Hepatocyte (in vitro differentiated cells): Measurements from ENCODE around the gene KIFC1. TPM values are rescaled to one million over a fixed set of nuclear protein-coding genes. Genes with fewer than 3 reads are reported as not detected.

Experiments
- DNase-seq: peaks from one replicate; pipeline ENCODE4 v3.0.0-alpha.2; 2016; ENCODE audit warnings: low spot score
- H2AFZ ChIP-seq: fragments of 200-600 bp; sonication (generic); 2 replicates; pipeline ENCODE4 v1.6.0; 2016; ENCODE audit warnings: antibody characterized with exemption, mild to moderate bottlenecking
- H3K27ac ChIP-seq: fragments of 200-600 bp; sonication (generic); 2 replicates; pipeline ENCODE4 v1.5.1; 2016; ENCODE audit warnings: mild to moderate bottlenecking
- H3K27me3 ChIP-seq: fragments of 200-600 bp; sonication (generic); 2 replicates; pipeline ENCODE4 v1.6.1; 2016
- H3K36me3 ChIP-seq: fragments of 200-600 bp; sonication (generic); replicated peaks from 2 replicates; pipeline ENCODE4 v1.5.1; 2016; ENCODE audit warnings: low read depth; ENCODE audit not compliant: insufficient read depth
- H3K4me1 ChIP-seq: fragments of 200-600 bp; sonication (generic); 2 replicates; pipeline ENCODE4 v1.5.1; 2016; ENCODE audit warnings: mild to moderate bottlenecking, moderate library complexity; ENCODE audit not compliant: insufficient read depth
- H3K4me2 ChIP-seq: fragments of 200-600 bp; sonication (generic); 2 replicates; pipeline ENCODE4 v1.6.0; 2016
- H3K4me3 ChIP-seq: fragments of 200-600 bp; sonication (generic); 2 replicates; pipeline ENCODE4 v1.5.1; 2016; ENCODE audit warnings: mild to moderate bottlenecking
- H3K79me2 ChIP-seq: fragments of 200-600 bp; sonication (generic); 2 replicates; pipeline ENCODE4 v1.6.0; 2017; ENCODE audit warnings: mild to moderate bottlenecking
- H3K9me2 ChIP-seq: fragments of 200-600 bp; sonication (generic); replicated peaks from 2 replicates; pipeline ENCODE4 v1.6.0; 2017; ENCODE audit warnings: mild to moderate bottlenecking; ENCODE audit not compliant: insufficient read depth
- H3K9me3 ChIP-seq: fragments of 200-600 bp; sonication (generic); 2 replicates; pipeline ENCODE4 v1.5.1; 2016; ENCODE audit warnings: low read depth, mild to moderate bottlenecking
- H4K20me1 ChIP-seq: fragments of 200-600 bp; sonication (generic); 2 replicates; pipeline ENCODE4 v1.6.0; 2016; ENCODE audit warnings: mild to moderate bottlenecking; ENCODE audit not compliant: insufficient read depth, poor library complexity, severe bottlenecking
- EZH2 ChIP-seq: fragments of 200-600 bp; sonication (generic); IDR thresholded peaks from 2 replicates; pipeline ENCODE4 v1.6.1; 2016; ENCODE audit warnings: antibody characterized with exemption, mild to moderate bottlenecking, borderline replicate concordance
- EZH2phosphoT487 ChIP-seq: fragments of 200-600 bp; sonication (generic); IDR thresholded peaks from one replicate; pipeline ENCODE4 v1.6.1; 2018; ENCODE audit warnings: antibody characterized with exemption, mild to moderate bottlenecking, low read depth, moderate library complexity; ENCODE audit not compliant: unreplicated experiment, severe bottlenecking
- WGBS: methylation state at CpG from one replicate; pipeline ENCODE4 v1.1.6; 2016; ENCODE audit warnings: low lambda C conversion rate; ENCODE audit errors: missing lambda C conversion rate; 5-methylcytosine and 5-hydroxymethylcytosine counted together
- polyA plus RNA-seq: library from polyadenylated mRNA; unstranded; fragments of >200 nt; fragmentation: Nextera tagmentation; extraction: Ambion mirVana; gene quantifications from 2 replicates; pipeline ENCODE4 v1.2.1, GENCODE V29; 2016
- total RNA-seq: library from RNA; depleted of rRNA; stranded (reverse); fragments of >200 nt; gene quantifications from 2 replicates; pipeline ENCODE4 v1.2.3, GENCODE V29; 2014
- TF ChIP-seq, protein P1 (sequence below): fragments of 200-600 bp; sonication (generic); IDR thresholded peaks from 2 replicates; pipeline ENCODE4 v1.5.1; 2016; ENCODE audit warnings: antibody characterized with exemption, mild to moderate bottlenecking; ENCODE audit not compliant: poor library complexity

The KIFC1 gene
- total and polyA plus RNA-seq, 2 experiments from 2014 or later: 6.1 to 12.7 TPM

DNA sequence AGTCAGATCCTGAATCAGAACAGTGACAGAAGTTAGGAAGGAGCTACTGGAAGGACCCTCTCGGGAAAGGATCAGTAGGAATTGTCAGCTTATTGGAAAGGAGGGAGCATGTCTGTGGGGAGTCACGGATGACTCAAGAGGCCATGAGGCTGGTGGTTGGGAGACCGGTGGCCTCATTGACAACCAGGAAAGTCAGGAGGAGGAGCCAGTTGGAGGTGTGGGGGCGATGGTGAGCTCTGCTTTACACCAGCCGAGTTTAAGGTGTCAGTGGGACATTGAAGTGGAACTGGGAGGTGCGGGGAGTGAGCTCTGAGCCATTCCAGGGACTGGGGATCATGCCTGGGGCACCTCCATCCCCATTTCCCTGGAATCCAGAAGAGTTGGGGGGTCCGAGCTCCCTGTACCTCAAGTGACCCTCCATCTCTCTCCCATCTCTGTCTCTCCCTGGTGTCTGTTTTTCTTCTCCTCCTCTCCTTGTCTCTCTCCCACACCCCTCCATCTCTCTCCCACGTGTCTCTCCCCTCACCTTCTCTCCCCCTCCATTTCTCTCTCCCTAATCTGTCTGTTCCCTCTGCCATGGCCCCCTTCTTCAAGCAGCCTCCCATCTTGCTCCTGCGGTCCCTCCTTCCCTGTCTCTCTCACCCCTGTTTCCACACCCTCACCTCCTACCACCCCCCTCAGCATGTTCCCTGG, 48.5 kb downstream of the KIFC1 start:
- Histone ChIP-seq H3K79me2 (no peaks in the 10 kb centered on the region), H3K27me3 (no peaks in the 10 kb centered on the region), H3K4me1 (no peaks in the 10 kb centered on the region), H3K4me2 (no peak overlapping the region), H4K20me1 (no peaks in the 10 kb centered on the region), H2AFZ (no peak overlapping the region), H3K36me3 (no peaks in the 10 kb centered on the region), H3K4me3 (no peak overlapping the region), H3K27ac (no peak overlapping the region), H3K9me2 (no peaks in the 10 kb centered on the region), H3K9me3 (no peaks in the 10 kb centered on the region)
- no peak for TF ChIP-seq EZH2phosphoT487
- TF ChIP-seq, protein P1, sequence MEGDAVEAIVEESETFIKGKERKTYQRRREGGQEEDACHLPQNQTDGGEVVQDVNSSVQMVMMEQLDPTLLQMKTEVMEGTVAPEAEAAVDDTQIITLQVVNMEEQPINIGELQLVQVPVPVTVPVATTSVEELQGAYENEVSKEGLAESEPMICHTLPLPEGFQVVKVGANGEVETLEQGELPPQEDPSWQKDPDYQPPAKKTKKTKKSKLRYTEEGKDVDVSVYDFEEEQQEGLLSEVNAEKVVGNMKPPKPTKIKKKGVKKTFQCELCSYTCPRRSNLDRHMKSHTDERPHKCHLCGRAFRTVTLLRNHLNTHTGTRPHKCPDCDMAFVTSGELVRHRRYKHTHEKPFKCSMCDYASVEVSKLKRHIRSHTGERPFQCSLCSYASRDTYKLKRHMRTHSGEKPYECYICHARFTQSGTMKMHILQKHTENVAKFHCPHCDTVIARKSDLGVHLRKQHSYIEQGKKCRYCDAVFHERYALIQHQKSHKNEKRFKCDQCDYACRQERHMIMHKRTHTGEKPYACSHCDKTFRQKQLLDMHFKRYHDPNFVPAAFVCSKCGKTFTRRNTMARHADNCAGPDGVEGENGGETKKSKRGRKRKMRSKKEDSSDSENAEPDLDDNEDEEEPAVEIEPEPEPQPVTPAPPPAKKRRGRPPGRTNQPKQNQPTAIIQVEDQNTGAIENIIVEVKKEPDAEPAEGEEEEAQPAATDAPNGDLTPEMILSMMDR: no peak
- TF ChIP-seq EZH2: no peak
- 76% methylated on average over 8 of the region's 9 CpGs for WGBS
- no peak for DNase-seq

DNA sequence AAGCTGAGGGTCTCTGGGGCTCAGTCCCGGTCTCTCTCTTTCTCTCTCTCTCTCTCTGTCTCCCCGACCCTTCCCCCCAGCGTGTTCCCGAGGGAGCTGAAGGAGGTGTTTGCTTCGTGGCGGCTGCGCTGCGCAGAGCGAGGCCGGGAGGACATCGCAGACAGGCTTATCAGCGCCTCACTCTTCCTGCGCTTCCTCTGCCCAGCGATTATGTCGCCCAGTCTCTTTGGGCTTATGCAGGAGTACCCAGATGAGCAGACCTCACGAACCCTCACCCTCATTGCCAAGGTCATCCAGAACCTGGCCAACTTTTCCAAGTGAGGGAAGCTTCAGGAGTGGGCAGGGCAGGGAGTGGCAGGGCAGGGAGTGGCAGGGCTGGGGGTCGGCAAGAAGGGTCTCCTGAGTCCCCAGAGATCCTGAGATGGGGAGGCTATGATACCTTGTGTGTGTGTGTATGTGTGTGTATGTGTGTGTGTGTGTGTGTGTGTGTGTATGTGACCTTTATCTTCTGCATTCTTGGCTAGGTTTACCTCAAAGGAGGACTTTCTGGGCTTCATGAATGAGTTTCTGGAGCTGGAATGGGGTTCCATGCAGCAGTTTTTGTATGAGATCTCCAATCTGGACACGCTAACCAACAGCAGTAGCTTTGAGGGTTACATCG, 49.2 kb downstream of the KIFC1 start:
- Histone ChIP-seq H2AFZ (no peak overlapping the region), H3K9me2 (no peaks in the 10 kb centered on the region), H3K4me3 (no peak overlapping the region), H3K27ac (no peak overlapping the region), H3K4me1 (no peaks in the 10 kb centered on the region), H3K79me2 (no peaks in the 10 kb centered on the region), H3K9me3 (no peaks in the 10 kb centered on the region), H3K36me3 (no peaks in the 10 kb centered on the region), H3K27me3 (no peaks in the 10 kb centered on the region), H4K20me1 (no peaks in the 10 kb centered on the region), H3K4me2 (no peak overlapping the region)
- no peak for DNase-seq
- TF ChIP-seq EZH2 (no peak), EZH2phosphoT487 (no peak)
- TF ChIP-seq, protein P1: no peak
- WGBS: 88% methylated on average over 19 of the region's 19 CpGs

DNA sequence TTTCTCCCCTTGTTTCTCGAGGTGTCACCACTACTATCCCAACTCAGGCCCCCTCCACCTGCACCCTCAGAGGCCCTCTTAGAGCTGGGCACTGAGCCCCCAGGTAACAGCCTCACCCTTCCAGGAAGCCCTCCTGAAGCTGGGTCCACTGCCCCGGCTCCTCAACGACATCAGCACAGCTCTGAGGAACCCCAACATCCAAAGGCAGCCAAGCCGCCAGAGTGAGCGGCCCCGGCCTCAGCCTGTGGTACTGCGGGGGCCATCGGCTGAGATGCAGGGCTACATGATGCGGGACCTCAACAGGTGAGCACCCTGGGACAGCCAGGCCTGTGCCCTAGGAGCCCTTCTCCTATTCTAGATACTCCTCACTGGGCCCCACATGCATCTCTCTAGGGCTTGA, 49.8 kb downstream of the KIFC1 start:
- H3K9me2 ChIP-seq: no peaks in the 10 kb centered on the region
- no peak for DNase-seq
- no peaks in the 10 kb centered on the region for H3K4me1 ChIP-seq
- no peak overlapping the region for H3K4me3 ChIP-seq
- H3K4me2 ChIP-seq: no peak overlapping the region
- H2AFZ ChIP-seq: no peak overlapping the region
- no peaks in the 10 kb centered on the region for H4K20me1 ChIP-seq
- WGBS: 100% methylated on average over 8 of the region's 9 CpGs
- no peak for TF ChIP-seq EZH2phosphoT487
- TF ChIP-seq, protein P1: no peak
- no peaks in the 10 kb centered on the region for H3K36me3 ChIP-seq
- no peaks in the 10 kb centered on the region for H3K9me3 ChIP-seq
- no peak overlapping the region for H3K27ac ChIP-seq
- H3K27me3 ChIP-seq: no peaks in the 10 kb centered on the region
- H3K79me2 ChIP-seq: no peaks in the 10 kb centered on the region
